Measurements from ENCODE around the gene WDR20.

DNA sequence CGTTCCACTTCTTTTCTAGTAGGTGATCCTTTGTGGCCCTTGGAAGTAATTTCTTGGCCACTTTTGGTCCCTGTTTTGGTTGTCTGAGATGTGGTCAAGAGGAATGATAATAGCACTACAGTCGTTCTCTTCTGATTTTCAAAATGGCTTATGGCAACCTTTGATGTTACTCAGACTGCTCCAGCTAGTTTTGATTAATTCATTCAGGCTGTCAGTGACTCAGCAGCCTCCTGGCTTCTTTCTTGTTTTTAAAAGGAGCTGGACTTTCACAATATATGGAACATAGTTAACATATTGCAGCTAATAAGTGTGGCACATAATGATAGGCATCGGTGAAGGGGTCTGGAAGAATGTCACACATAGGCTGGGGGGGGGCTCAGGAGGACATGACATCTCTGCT, 47.3 kb downstream of the WDR20 start:
- TF ChIP-seq, protein P1, sequence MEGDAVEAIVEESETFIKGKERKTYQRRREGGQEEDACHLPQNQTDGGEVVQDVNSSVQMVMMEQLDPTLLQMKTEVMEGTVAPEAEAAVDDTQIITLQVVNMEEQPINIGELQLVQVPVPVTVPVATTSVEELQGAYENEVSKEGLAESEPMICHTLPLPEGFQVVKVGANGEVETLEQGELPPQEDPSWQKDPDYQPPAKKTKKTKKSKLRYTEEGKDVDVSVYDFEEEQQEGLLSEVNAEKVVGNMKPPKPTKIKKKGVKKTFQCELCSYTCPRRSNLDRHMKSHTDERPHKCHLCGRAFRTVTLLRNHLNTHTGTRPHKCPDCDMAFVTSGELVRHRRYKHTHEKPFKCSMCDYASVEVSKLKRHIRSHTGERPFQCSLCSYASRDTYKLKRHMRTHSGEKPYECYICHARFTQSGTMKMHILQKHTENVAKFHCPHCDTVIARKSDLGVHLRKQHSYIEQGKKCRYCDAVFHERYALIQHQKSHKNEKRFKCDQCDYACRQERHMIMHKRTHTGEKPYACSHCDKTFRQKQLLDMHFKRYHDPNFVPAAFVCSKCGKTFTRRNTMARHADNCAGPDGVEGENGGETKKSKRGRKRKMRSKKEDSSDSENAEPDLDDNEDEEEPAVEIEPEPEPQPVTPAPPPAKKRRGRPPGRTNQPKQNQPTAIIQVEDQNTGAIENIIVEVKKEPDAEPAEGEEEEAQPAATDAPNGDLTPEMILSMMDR (IDR thresholded peaks at IDR 0.05) = no peak
- TF ChIP-seq POLR2A (IDR thresholded peaks at IDR 0.05) = no peak
